Left ventricle myocardium inferior (tissue), 1 donor: ENCODE results near the gene IGSF8. TPM values are rescaled to one million over a fixed set of nuclear protein-coding genes. Genes with fewer than 3 reads are reported as not detected.

ENCODE experiments used
- DNase-seq: peaks from one replicate; pipeline ENCODE4 v3.0.0-alpha.2; 2020
- H3K27ac ChIP-seq: fragments of 200-600 bp; replicated peaks from 2 replicates; pipeline ENCODE4 v1.8.0; 2021
- H3K27me3 ChIP-seq: fragments of 200-600 bp; 2 replicates; pipeline ENCODE4 v1.8.0; 2021; ENCODE audit warnings: low read depth
- H3K36me3 ChIP-seq: fragments of 200-600 bp; 2 replicates; pipeline ENCODE4 v1.8.0; 2021
- H3K4me1 ChIP-seq: fragments of 200-600 bp; 2 replicates; pipeline ENCODE4 v1.8.0; 2021
- H3K4me3 ChIP-seq: fragments of 200-600 bp; 2 replicates; pipeline ENCODE4 v1.8.0; 2021; ENCODE audit warnings: mild to moderate bottlenecking, moderate library complexity
- H3K9me3 ChIP-seq: fragments of 200-600 bp; replicated peaks from 2 replicates; pipeline ENCODE4 v1.8.0; 2021
- intact Hi-C: fragments of 100-400 bp; cut with micrococcal nuclease; formaldehyde crosslinking; loops from one replicate; pipeline ENCODE4 v1.11.0; 2022
- total RNA-seq: library from RNA; stranded (reverse); fragmentation: NEBNext Ultra II Directional; extraction: Animal tissue kit (Norgen Biotek cat#: 25700); gene quantifications from one replicate; pipeline ENCODE4 v1.2.1, GENCODE V29; 2021
- TF ChIP-seq, protein P1 (sequence below): fragments of 200-600 bp; IDR thresholded peaks from 2 replicates; pipeline ENCODE4 v1.8.0; 2021; ENCODE audit warnings: antibody characterized with exemption, mild to moderate bottlenecking, borderline replicate concordance
- donor health status: DM: no; HTN: yes; CAD: no; lungs with severe emphysema.

The IGSF8 gene
- total RNA-seq, 1 donor from 2014 or later: 18.2 TPM

DNA sequence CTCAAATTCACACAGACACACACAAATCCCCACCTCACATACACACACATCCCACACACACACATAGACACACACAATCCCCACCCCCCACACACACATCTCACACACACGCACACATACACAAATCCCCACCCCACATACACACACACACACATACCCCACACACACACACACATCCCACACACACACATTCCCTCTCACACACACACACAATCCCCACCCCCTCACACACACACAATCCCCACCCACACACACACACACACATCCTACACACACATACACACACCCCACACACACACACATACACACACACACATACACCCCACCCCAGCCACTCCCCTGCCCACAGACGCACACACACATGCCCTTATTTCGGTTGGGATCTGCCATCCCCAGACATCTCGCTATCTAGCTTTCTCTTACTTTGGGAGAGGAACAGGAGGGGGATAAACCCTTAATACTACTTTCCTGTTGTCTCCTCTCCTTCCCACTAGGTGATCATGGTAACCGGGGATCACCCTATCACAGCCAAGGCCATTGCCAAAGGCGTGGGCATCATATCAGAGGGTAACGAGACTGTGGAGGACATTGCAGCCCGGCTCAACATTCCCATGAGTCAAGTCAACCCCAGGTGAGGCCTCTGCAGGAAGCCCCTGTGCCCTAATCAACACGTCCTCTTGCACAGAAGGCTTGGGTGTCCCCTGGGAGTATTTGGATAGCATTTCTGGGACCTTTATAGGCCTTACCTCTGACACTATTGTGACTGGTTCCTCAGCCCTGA is 35.8 kb upstream of the IGSF8 start:
- no peaks in the 10 kb centered on the region for H3K27me3 ChIP-seq
- H3K27ac ChIP-seq: peak overlapping the region; percentile 91
- H3K4me1 ChIP-seq: peaks cover 62% of the 10 kb centered on the region
- no peak overlapping the region for H3K4me3 ChIP-seq
- DNase-seq: no peak
- intact Hi-C loops: no loop called here
- H3K9me3 ChIP-seq: no peaks in the 10 kb centered on the region
- TF ChIP-seq, protein P1, sequence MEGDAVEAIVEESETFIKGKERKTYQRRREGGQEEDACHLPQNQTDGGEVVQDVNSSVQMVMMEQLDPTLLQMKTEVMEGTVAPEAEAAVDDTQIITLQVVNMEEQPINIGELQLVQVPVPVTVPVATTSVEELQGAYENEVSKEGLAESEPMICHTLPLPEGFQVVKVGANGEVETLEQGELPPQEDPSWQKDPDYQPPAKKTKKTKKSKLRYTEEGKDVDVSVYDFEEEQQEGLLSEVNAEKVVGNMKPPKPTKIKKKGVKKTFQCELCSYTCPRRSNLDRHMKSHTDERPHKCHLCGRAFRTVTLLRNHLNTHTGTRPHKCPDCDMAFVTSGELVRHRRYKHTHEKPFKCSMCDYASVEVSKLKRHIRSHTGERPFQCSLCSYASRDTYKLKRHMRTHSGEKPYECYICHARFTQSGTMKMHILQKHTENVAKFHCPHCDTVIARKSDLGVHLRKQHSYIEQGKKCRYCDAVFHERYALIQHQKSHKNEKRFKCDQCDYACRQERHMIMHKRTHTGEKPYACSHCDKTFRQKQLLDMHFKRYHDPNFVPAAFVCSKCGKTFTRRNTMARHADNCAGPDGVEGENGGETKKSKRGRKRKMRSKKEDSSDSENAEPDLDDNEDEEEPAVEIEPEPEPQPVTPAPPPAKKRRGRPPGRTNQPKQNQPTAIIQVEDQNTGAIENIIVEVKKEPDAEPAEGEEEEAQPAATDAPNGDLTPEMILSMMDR: no peak
- H3K36me3 ChIP-seq: peaks cover 78% of the 10 kb centered on the region

DNA sequence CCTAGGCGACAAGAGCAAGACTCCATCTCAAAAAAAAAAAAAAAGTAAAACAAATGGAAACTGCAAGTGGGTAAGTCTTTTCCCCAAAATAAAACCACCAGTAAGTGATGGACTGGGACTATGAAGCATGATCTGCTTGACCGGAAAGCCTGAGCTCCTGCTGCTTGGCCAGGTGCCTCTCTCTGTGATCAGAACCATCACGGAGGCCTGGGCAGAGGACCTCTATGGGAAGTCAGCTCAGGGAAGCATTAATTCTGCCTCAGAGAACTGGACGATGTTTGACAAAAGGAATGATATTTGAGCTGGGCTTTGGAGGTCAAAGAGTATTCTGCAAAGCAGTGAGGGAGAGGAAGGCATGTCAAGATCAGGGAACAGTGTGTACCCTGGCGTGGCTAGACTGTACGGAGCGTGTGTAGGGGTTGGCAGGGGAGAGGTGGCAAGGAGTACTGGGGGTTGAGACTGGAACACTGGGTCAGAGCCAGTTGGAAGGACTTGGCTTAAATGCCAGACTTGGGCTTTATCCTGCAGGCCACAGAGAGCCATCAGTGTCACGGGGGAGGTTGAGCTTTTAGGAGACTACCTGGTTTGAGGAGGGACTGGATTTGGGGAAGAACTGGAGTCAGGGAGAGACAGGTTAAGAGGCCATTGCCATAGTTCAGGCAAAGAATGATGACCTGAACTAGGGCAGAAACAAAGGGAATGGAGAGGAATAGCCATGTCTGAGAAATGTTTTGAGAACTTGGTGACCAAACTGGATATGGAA is 33.6 kb upstream of the IGSF8 start:
- TF ChIP-seq, protein P1: no peak
- H3K4me3 ChIP-seq: peak overlapping the region; percentile 1
- intact Hi-C loops: no loop called here

DNA sequence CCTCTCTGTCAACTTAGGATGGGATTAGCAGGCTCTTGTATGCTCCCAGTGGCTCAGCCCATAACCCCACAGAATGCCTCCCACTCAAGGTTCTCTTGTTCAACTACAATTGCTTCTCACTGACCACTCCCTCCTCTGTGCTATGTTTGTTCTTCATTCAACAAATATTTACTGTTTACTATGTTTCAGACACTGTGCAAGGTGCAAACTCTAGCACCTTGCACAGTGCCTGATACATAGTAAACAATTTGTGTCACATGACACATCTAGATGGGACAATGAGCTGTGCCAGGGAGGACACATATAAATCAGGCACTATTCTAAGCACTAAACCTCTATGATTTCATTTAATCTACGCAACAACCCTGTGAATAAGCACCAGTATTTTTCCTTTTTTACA is 32.5 kb upstream of the IGSF8 start:
- Histone ChIP-seq H3K36me3 (peaks cover 85% of the 10 kb centered on the region), H3K4me1 (peaks cover 76% of the 10 kb centered on the region), H3K4me3 (no peak overlapping the region), H3K9me3 (no peaks in the 10 kb centered on the region), H3K27ac (peak overlapping the region; percentile 91), H3K27me3 (no peaks in the 10 kb centered on the region)
- intact Hi-C loops: no loop called here
- no peak for DNase-seq
- TF ChIP-seq, protein P1: no peak

More for the DNA sequence above, 33.6 kb upstream of the IGSF8 start:
- peaks cover 85% of the 10 kb centered on the region for H3K36me3 ChIP-seq
- H3K4me1 ChIP-seq: peaks cover 78% of the 10 kb centered on the region
- H3K27ac ChIP-seq: peak overlapping the region; percentile 91
- peak; percentile 68 for DNase-seq
- H3K27me3 ChIP-seq: no peaks in the 10 kb centered on the region
- no peaks in the 10 kb centered on the region for H3K9me3 ChIP-seq

DNA sequence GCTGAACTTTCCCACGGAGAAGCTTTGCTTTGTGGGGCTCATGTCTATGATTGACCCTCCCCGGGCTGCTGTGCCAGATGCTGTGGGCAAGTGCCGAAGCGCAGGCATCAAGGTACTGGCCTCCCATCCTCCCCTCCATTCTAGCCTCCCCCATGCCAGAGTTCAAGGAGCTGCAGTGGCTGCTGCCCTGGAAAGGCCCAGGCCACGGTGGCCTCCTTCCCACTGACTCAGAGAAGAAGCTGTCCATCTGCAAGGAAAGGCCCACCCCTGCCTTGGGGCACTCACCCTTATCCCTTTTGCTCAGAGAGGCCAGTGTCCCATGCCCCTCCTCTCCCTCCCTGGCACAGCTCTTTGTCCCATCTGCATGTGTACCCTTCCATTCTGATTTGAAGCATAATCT is 32.1 kb upstream of the IGSF8 start:
- H3K36me3 ChIP-seq: peaks cover 85% of the 10 kb centered on the region
- DNase-seq: no peak
- H3K4me3 ChIP-seq: no peak overlapping the region
- no peaks in the 10 kb centered on the region for H3K9me3 ChIP-seq
- peak overlapping the region; percentile 91 for H3K27ac ChIP-seq
- peaks cover 77% of the 10 kb centered on the region for H3K4me1 ChIP-seq
- intact Hi-C loops: no loop called here
- TF ChIP-seq, protein P1: no peak
- H3K27me3 ChIP-seq: no peaks in the 10 kb centered on the region

DNA sequence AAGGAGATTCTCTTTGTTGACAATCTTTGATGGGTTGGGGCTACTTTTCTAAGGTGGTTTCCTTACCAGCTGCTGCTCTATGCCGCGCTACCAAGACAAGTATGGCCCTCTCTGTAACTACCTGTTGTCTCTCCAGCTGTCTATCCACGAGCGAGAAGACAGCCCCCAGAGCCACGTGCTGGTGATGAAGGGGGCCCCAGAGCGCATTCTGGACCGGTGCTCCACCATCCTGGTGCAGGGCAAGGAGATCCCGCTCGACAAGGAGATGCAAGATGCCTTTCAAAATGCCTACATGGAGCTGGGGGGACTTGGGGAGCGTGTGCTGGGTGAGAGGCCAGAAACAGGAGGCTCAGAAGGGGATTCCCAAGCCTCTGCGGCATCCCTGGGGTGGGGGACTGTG is 31.5 kb upstream of the IGSF8 start:
- intact Hi-C loops: no loop called here
- no peak for DNase-seq

More for the DNA sequence above, 31.5 kb upstream of the IGSF8 start:
- Histone ChIP-seq H3K4me3 (no peak overlapping the region), H3K36me3 (peaks cover 85% of the 10 kb centered on the region), H3K27ac (peak overlapping the region; percentile 91), H3K9me3 (no peaks in the 10 kb centered on the region), H3K4me1 (peaks cover 83% of the 10 kb centered on the region), H3K27me3 (no peaks in the 10 kb centered on the region)
- TF ChIP-seq, protein P1: no peak
